GM21576 (cell line): Measurements from ENCODE around the gene LEFTY2.
"Not testable (repeated sequence)": the region's sequence is repeated elsewhere in the genome, so short reads cannot be mapped to it uniquely, and the experiment has no call there.

Experiments
- ATAC-seq: cut with Tn5 transposase; IDR thresholded peaks from one replicate; pipeline ENCODE4 v1.9.1; 2021; ENCODE audit warnings: mild to moderate bottlenecking, moderate library complexity; ENCODE audit not compliant: unreplicated experiment

Gene LEFTY2

GRCh38 chr1:225931270-225932136 is 9.5 kb downstream of the LEFTY2 start:
- no peak for ATAC-seq

DNA sequence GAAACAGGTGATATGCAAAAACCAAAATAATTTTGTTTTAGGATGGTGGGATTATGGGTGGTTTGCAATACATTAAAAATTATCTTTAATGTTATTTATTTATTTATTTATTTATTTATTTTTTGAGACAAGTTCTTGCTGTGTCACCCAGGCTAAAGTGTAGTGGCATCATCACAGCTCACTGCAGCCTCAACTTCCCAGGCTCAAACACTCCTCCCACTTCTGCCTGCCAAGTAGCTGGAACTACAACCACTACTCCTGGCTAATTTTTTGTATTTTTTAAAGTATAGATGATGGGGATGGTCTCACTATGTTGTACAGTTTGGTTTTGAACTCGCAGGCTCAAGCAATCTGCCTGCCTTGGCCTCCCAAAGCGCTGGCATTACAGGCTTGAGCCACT is 10.5 kb downstream of the LEFTY2 start:
- ATAC-seq, result no peak

GRCh38 chr1:225929462-225929861 is 11.6 kb downstream of the LEFTY2 start:
- not testable (repeated sequence) for ATAC-seq

GRCh38 chr1:225928186-225929175 is 12.5 kb downstream of the LEFTY2 start:
- ATAC-seq, result no peak

GRCh38 chr1:225926551-225927113 is 14.4 kb downstream of the LEFTY2 start:
- no peak for ATAC-seq

DNA sequence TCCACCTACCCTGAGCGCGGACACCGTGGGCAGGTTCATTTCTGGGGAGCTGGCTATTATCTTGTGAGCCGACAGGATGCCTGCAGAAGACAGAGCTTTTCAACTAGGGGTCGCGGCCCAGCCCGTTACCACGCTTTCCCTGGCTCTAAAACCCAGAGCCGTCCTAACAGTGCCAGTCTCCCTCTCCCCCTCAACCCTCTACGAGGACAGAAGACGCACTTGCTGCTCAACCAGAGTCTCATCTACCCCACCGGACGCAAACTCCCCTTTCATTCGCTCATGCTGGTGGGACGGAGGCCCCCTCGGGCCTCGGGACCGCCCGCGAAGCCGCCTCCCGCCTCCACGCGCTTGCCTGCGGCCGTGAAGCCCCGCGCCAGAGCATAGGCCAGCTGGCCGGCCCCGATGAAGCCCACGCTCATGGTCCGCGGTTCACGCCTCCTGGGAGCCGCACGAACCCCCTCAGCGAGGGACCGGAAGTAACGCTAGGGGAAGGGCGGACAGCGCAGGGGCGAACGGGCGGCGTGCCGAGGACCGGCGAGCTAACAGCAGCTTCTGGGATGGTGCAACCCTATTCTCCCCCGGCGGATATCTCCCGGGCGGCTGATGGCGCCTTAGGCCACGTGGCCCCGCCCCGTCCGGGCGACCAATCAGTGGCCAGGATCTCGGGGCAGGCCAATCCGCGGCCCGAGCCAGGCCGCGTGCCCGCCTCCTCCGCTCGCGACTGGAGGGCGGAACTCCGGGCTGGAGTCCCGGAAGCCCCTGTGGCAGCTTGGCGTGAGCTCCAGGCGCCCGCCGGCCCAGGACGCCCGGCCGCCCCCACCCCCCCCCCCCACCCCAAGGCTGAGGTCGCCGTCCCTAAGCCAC is 17.1 kb downstream of the LEFTY2 start, which contains the start of gene PYCR2:
Gene PYCR2, minus strand, starts transcription at position 559 of the 864 bp plus-strand sequence. Its CDS starts 140 bp downstream, at position 419.
- peak; percentile 98 for ATAC-seq

DNA sequence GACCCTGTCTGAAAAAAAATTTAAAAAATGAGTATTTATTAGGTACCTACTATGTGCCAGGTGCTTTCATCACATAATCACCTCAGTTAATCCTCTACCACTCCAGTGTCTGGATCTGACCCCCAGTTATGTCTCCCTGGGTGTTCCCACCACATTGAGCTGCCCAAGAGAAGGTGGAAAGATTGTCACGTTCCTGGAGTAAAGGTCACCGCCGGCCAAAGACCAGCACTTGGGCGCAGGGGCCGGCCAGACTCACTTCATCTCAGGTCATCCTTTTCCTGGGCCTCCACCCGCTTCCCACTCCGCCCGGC is 17.7 kb downstream of the LEFTY2 start:
- no peak for ATAC-seq

GRCh38 chr1:225921734-225922709 is 19.0 kb downstream of the LEFTY2 start:
- ATAC-seq, result no peak

DNA sequence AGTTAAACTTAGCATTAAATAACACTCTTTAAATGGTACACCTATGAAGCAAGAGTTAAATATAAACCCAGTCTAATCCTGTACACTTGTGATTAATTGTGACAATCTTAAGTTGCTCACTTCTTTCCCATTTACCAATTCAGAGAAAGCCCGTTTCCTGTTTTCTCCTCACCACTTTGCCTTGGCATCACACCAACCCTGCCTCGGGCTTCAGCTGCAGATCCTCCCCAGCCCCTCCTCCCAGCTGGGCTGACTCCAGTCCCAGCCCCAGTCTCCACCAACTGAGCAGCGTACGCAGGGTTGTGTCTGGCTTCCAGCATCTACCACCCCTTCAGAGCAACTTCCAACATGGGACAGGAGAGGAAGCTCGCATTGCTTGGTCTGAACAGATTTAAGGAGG is 21.1 kb downstream of the LEFTY2 start:
- ATAC-seq, result no peak

DNA sequence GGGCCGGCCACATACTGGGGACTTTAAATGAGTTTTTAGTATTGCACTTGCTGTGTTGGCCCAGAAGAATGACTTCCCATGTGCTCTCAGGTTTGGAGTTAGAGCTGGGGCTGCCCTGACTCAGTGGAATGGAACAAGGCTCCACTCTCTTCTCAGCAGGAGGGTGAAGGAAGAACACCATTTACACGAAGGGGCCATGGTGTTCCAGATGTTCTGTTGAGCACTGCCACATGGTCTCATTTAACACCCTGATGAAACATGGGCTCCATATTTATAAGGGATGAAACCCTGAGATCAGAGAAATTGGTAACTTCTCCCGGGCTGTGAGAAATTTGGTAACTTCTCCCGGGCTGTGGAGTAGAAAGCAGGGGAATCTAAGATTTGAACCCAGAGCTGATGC is 22.7 kb downstream of the LEFTY2 start:
- no peak for ATAC-seq

DNA sequence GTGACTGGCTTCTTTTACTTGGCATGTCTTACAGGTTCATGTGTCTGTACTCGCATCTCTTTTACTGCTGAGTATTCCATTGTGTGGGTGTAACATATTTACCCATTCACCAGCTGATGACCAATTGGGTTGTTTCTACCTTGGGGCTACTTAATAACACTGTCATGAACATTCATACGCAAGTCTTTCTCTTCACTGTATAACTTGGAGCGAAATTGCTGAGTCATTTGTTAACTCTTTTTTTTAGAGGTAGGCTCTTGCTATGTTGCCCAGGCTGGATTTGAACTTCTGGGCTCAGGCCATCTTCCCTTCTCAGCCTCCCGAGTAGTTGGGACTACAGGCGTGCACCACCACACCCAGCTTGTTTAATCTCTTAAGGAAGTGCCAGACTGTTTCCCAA is 23.5 kb downstream of the LEFTY2 start:
- no peak for ATAC-seq

DNA sequence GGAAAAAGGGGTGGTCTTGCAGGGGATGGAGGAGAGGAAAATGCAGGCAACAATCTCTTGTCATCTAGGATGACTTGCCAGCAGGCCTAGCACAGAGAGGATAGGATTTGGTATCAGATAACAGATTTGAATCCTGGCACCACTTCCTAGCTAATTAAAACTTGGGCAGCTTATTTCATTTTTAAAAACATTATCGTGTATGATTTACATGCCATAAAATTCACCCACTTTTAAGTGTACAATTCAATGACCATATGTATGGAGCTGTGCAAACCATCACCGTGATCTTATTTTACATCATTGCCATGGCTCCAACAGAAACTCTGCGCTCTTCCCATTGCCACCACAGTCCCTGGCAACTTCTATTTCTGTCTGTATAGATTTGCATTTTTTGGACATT is 23.9 kb downstream of the LEFTY2 start:
- ATAC-seq, result no peak

- no peak for ATAC-seq
Observed at GRCh38 chr1:225915538-225915991, 25.5 kb downstream of the LEFTY2 start.

GRCh38 chr1:225914947-225915346 is 26.1 kb downstream of the LEFTY2 start:
- ATAC-seq, result no peak

DNA sequence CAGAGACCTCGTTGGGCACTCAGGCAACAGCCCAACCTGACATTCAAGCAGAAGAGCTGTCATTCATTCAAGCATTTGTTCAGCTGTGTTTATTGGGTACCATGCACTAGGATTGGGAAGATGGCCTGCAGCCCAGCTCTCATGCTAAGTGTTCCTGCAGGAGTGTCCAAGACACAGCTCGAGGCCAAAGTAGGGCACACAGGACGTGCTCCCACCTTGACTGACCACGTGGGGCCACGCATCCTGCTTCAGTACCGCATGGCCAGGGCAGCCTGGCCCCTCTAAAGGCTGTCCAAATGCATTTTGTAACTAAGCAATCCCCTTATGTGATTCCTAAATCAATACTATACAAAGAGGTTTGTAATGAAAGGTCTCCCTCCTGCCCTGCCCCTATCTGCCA is 26.6 kb downstream of the LEFTY2 start:
- no peak for ATAC-seq

DNA sequence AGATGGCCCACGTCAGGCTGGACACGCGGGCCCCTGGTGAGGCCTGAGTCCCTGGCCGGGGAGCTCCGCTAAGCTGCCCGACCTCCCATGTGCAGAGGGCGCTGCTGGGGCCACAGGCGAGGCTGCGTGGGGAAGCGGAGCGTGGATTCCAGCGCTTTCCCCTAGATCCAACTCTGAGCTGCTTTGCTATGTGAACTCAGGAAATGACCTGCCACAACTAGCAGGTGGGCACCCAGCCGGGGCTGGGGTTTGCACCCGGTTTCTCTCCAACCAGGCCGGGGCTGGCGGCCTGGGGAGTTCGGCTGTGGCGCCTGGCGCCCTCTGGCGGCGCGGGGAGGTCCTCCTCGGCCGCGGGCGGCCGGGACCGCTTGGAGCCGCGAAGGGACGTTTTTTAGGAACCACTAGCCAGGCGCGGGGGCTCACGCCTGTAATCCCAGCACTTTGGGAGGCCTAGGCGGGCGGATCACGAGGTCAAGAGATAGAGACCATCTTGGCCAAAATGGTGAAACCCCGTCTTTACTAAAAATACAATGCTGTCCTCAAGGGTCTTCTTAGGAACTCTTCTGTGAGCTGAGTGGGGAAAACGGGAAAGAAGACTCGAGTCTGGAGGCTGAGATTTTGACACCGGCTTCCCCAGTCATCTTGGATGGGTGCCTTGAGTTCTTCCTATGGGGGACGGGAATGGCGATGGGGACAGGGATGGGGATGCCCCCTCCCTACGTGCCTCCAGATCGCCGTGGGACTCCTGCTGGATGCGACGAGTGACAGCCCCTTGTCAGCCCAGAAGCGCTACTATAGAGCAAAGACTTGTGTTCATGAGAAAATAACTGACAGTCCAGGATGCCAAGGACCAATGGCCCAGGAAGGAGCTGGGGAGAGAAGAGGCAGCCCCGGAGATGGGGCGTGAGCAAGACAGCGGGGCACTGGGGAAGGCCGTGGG is 29.6 kb downstream of the LEFTY2 start:
- ATAC-seq, result no peak

GRCh38 chr1:225909477-225909876 is 31.5 kb downstream of the LEFTY2 start:
- ATAC-seq, result no peak

DNA sequence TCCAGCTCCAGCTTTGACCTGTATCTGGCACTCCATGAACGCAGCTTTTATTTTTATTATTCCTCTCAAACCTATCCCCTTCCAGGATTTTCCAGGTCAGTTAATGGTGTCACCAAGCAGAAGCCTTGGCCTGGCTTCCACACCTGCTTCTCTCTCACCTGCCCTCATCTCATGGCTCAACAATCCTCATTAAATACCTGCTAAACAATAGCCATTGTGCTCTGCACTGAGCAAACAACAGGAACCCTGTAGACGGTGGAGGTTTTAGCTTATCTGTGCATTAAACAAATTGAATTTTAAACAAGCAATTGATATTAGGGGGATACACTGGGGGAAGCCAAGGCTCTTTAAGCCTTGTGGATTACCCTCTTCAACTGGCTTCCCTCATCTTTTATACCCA is 32.2 kb downstream of the LEFTY2 start:
- no peak for ATAC-seq
